H1 (cell line): ENCODE results near the gene ZBTB11. TPM values are rescaled to one million over a fixed set of nuclear protein-coding genes. Genes with fewer than 3 reads are reported as not detected.

Source experiments
- CTCF ChIA-PET: fragments of 300-600 bp; sonication (Branson Sonifier 250); formaldehyde crosslinking; loops from one replicate; lab custom pipeline; 2021; ENCODE audit not compliant: partially characterized antibody; lab: Charles Lee
- POLR2A ChIA-PET: fragments of 300-600 bp; sonication (Branson Sonifier 250); formaldehyde crosslinking; loops from one replicate; lab custom pipeline; 2021; ENCODE audit warnings: inconsistent platforms; ENCODE audit not compliant: partially characterized antibody; lab: Charles Lee
- DNase-seq, 2 experiments: peaks; one replicate each; pipeline versions ENCODE4 v3.0.0 to v3.0.0-alpha.2; 2010 to 2022; ENCODE audit warnings: low spot score in 2 of 2, low read depth in 1 of 2, mixed read lengths in 1 of 2
- FAIRE-seq: peaks from 2 replicates; lab custom pipeline; 2011; peaks lifted over from hg19 to GRCh38; lab: Jason Lieb, UNC
- H2AFZ ChIP-seq: 2 replicates; pipeline ENCODE4 v1.8.1; 2012; ENCODE audit warnings: low read length, inconsistent platforms
- H2AK5ac ChIP-seq: 2 replicates; pipeline ENCODE4 v1.6.1; 2013; ENCODE audit warnings: low read depth, low read length
- H2BK120ac ChIP-seq: replicated peaks from 2 replicates; pipeline ENCODE3; 2013; ENCODE audit warnings: low read depth, low read length, inconsistent platforms
- H2BK12ac ChIP-seq: 2 replicates; pipeline ENCODE4 v1.6.1; 2013; ENCODE audit warnings: low read depth, low read length
- H2BK15ac ChIP-seq: 2 replicates; pipeline ENCODE4 v1.6.1; 2013; ENCODE audit warnings: low read length
- H2BK20ac ChIP-seq: 2 replicates; pipeline ENCODE4 v1.6.1; 2013; ENCODE audit warnings: low read length
- H2BK5ac ChIP-seq: 2 replicates; pipeline ENCODE4 v1.6.1; 2013; ENCODE audit warnings: low read depth, low read length
- H3K14ac ChIP-seq: 2 replicates; pipeline ENCODE4 v1.6.1; 2013; ENCODE audit warnings: inconsistent platforms; ENCODE audit not compliant: insufficient read length
- H3K18ac ChIP-seq: 2 replicates; pipeline ENCODE4 v1.6.1; 2013; ENCODE audit warnings: low read length; ENCODE audit errors: extremely low read depth
- H3K23ac ChIP-seq: 2 replicates; pipeline ENCODE4 v1.6.1; 2013; ENCODE audit warnings: inconsistent platforms; ENCODE audit not compliant: insufficient read length
- H3K23me2 ChIP-seq: 2 replicates; pipeline ENCODE4 v1.6.1; 2013; ENCODE audit warnings: low read depth, low read length
- H3K27ac ChIP-seq: 2 replicates; pipeline ENCODE4 v1.6.1; 2011; ENCODE audit warnings: low read depth, low read length, inconsistent platforms
- H3K27me3 ChIP-seq, 4 experiments: replicated peaks in 1 of 4; 1 replicate in 1 of 4; 2 replicates in 3 of 4; pipeline versions ENCODE4 v1.6.1 to v1.8.1; 2011 to 2013; ENCODE audit warnings: low read length in 3 of 4, mild to moderate bottlenecking in 3 of 4, inconsistent platforms in 2 of 4, mixed read lengths in 2 of 4, moderate library complexity in 1 of 4; ENCODE audit not compliant: control insufficient read depth in 3 of 4, insufficient read depth in 3 of 4; ENCODE audit errors: extremely low read depth in 1 of 4
- H3K36me3 ChIP-seq, 4 experiments: 2 replicates each; pipeline versions ENCODE4 v1.6.1 to v1.8.1; 2011 to 2013; ENCODE audit warnings: mild to moderate bottlenecking in 4 of 4, low read length in 3 of 4, moderate library complexity in 2 of 4, control low read depth in 1 of 4, inconsistent platforms in 1 of 4; ENCODE audit not compliant: insufficient read depth in 4 of 4, control insufficient read depth in 2 of 4
- H3K4ac ChIP-seq: replicated peaks from 2 replicates; pipeline ENCODE3; 2013; ENCODE audit warnings: low read length, low read depth, mixed read lengths, inconsistent platforms; ENCODE audit not compliant: insufficient read length
- H3K4me1 ChIP-seq, 4 experiments: replicated peaks in 1 of 4; 1 replicate in 1 of 4; 2 replicates in 3 of 4; pipeline versions ENCODE4 v1.6.1 to v1.8.1; 2011 to 2013; ENCODE audit warnings: low read length in 3 of 4, inconsistent platforms in 2 of 4, mixed read lengths in 1 of 4; ENCODE audit not compliant: insufficient read depth in 4 of 4, control insufficient read depth in 3 of 4
- H3K4me2 ChIP-seq, 2 experiments: 2 replicates each; pipeline versions ENCODE4 v1.6.1 to v1.8.1; 2011 to 2013; ENCODE audit warnings: low read depth in 2 of 2, low read length in 2 of 2, control low read depth in 1 of 2, inconsistent platforms in 1 of 2, mild to moderate bottlenecking in 1 of 2; ENCODE audit not compliant: insufficient read depth in 1 of 2
- H3K4me3 ChIP-seq, 4 experiments: fragments of 200-600, 300-600 bp in 1 of 4; sonication (generic), shearing (Covaris generic), sonication (Bioruptor Twin) in 1 of 4; 2 replicates each; pipeline versions ENCODE4 v1.5.1 to v1.8.1; 2011 to 2016; ENCODE audit warnings: low read length in 4 of 4, low read depth in 3 of 4, control low read depth in 2 of 4, inconsistent platforms in 2 of 4, mild to moderate bottlenecking in 2 of 4, mixed read lengths in 1 of 4, moderate library complexity in 1 of 4; ENCODE audit not compliant: insufficient read depth in 2 of 4; ENCODE audit errors: extremely low read depth in 1 of 4
- H3K56ac ChIP-seq: replicated peaks from 2 replicates; pipeline ENCODE3; 2013; ENCODE audit warnings: low read depth, mild to moderate bottlenecking, mixed read lengths, low read length, inconsistent platforms; ENCODE audit not compliant: insufficient read length
- H3K79me1 ChIP-seq: 2 replicates; pipeline ENCODE4 v1.6.1; 2013; ENCODE audit warnings: low read depth, low read length, control low read depth
- H3K79me2 ChIP-seq, 2 experiments: 2 replicates each; pipeline versions ENCODE4 v1.6.1 to v1.8.1; 2012 to 2013; ENCODE audit warnings: low read length in 2 of 2, mild to moderate bottlenecking in 2 of 2, inconsistent platforms in 1 of 2; ENCODE audit not compliant: insufficient read depth in 2 of 2, control insufficient read depth in 1 of 2
- H3K9ac ChIP-seq, 4 experiments: replicated peaks in 1 of 4; 1 replicate in 1 of 4; 2 replicates in 3 of 4; pipeline versions ENCODE4 v1.6.1 to v1.8.1; 2011 to 2013; ENCODE audit warnings: low read depth in 3 of 4, low read length in 3 of 4, control low read depth in 2 of 4, mild to moderate bottlenecking in 2 of 4, moderate library complexity in 2 of 4, inconsistent platforms in 1 of 4; ENCODE audit errors: extremely low read depth in 1 of 4
- H3K9me3 ChIP-seq, 2 experiments: 2 replicates each; pipeline versions ENCODE4 v1.6.1 to v1.8.1; 2012 to 2013; ENCODE audit warnings: mild to moderate bottlenecking in 2 of 2, moderate library complexity in 2 of 2, control low read depth in 1 of 2, inconsistent platforms in 1 of 2, low read depth in 1 of 2, low read length in 1 of 2, mixed read lengths in 1 of 2; ENCODE audit not compliant: insufficient read depth in 2 of 2
- H4K20me1 ChIP-seq, 2 experiments: replicated peaks in 1 of 2; 2 replicates each; pipeline versions ENCODE3 to v1.8.1; 2011 to 2013; ENCODE audit warnings: inconsistent platforms in 2 of 2, low read length in 2 of 2, mild to moderate bottlenecking in 1 of 2; ENCODE audit not compliant: insufficient read depth in 2 of 2, control insufficient read depth in 1 of 2
- H4K5ac ChIP-seq: 2 replicates; pipeline ENCODE4 v1.6.1; 2013; ENCODE audit warnings: low read length, low read depth, mixed read lengths, inconsistent platforms; ENCODE audit not compliant: insufficient read length
- H4K8ac ChIP-seq: 2 replicates; pipeline ENCODE4 v1.8.0; 2013; ENCODE audit warnings: mild to moderate bottlenecking, moderate library complexity, low read length, inconsistent platforms; ENCODE audit not compliant: insufficient read depth; ENCODE audit errors: extremely low read depth
- H4K91ac ChIP-seq: replicated peaks from 2 replicates; pipeline ENCODE3; 2013; ENCODE audit warnings: low read length, mixed read lengths, inconsistent platforms; ENCODE audit not compliant: insufficient read length
- ATF3 ChIP-seq: IDR thresholded peaks from 2 replicates; pipeline ENCODE4 v1.6.1; 2011; ENCODE audit warnings: low read depth, mild to moderate bottlenecking, low read length; ENCODE audit not compliant: insufficient read depth
- BACH1 ChIP-seq: IDR thresholded peaks from 2 replicates; pipeline ENCODE4 v1.6.1; 2012; ENCODE audit warnings: low read length, improper control_type of control experiment
- CEBPB ChIP-seq: IDR thresholded peaks from 2 replicates; pipeline ENCODE4 v1.6.1; 2012; ENCODE audit warnings: low read depth, low read length
- CHD2 ChIP-seq: IDR thresholded peaks from 2 replicates; pipeline ENCODE4 v1.6.1; 2012; ENCODE audit warnings: low read length, improper control_type of control experiment
- CREB1 ChIP-seq: IDR thresholded peaks from 2 replicates; pipeline ENCODE4 v1.6.1; 2012; ENCODE audit warnings: inconsistent platforms
- KDM1A ChIP-seq: fragments of 200-600, 300-600 bp; sonication (generic); IDR thresholded peaks from 2 replicates; pipeline ENCODE4 v1.7.1; 2016; ENCODE audit warnings: mild to moderate bottlenecking, low read length, borderline replicate concordance
- POLR2AphosphoS5 ChIP-seq: IDR thresholded peaks from 2 replicates; pipeline ENCODE4 v1.6.1; 2011; ENCODE audit warnings: low read depth, low read length
- RAD21 ChIP-seq, 2 experiments: IDR thresholded peaks in 1 of 2; conservative IDR thresholded peaks in 1 of 2; 2 replicates each; pipeline ENCODE4 v1.6.1; 2011; ENCODE audit warnings: low read depth in 2 of 2, low read length in 2 of 2, improper control_type of control experiment in 1 of 2, inconsistent platforms in 1 of 2, mild to moderate bottlenecking in 1 of 2, moderate library complexity in 1 of 2
- RFX5 ChIP-seq: IDR thresholded peaks from 2 replicates; pipeline ENCODE4 v1.6.1; 2011; ENCODE audit warnings: low read depth, low read length, improper control_type of control experiment, borderline replicate concordance
- RXRA ChIP-seq: IDR thresholded peaks from 2 replicates; pipeline ENCODE4 v1.6.1; 2011; ENCODE audit warnings: low read depth, mild to moderate bottlenecking, low read length, moderate library complexity; ENCODE audit not compliant: insufficient read depth
- WGBS, 2 experiments: shearing (Covaris generic) in 1 of 2; methylation state at CpG; one replicate each; pipeline versions ENCODE4 v1.1.6 to v1.1.7; 2013 to 2015; ENCODE audit warnings: low lambda C conversion rate in 2 of 2, mixed read lengths in 2 of 2, inconsistent platforms in 1 of 2, low coverage in 1 of 2, missing lambda C conversion rate in 1 of 2; ENCODE audit not compliant: insufficient replicate concordance in 2 of 2, insufficient coverage in 1 of 2, insufficient read length in 1 of 2; ENCODE audit errors: extremely low coverage in 1 of 2, missing lambda C conversion rate in 1 of 2; 5-methylcytosine and 5-hydroxymethylcytosine counted together
- polyA plus RNA-seq, 7 experiments: library from polyadenylated mRNA; depleted of rRNA in 3 of 7; stranded (reverse) in 5 of 7; unstranded in 2 of 7; fragments of >200 nt in 5 of 7; fragments of 200-250 nt in 2 of 7; gene quantifications; 1 replicate in 5 of 7; 2 replicates in 1 of 7; 4 replicates in 1 of 7; pipeline versions ENCODE4 v1.2.1 to v1.2.3, GENCODE V29; 2011 to 2013; ENCODE audit warnings: missing spikeins in 2 of 7, mixed read lengths in 2 of 7
- total RNA-seq: library from RNA; stranded (reverse); fragmentation: NEBNext Ultra II Directional; extraction: Animal tissue kit (Norgen Biotek cat#: 25700); gene quantifications from 2 replicates; pipeline ENCODE4 v1.2.1, GENCODE V29; 2021
- TF ChIP-seq, protein P1 (sequence below): IDR thresholded peaks from 2 replicates; pipeline ENCODE4 v1.6.1; 2011; ENCODE audit warnings: low read length, improper control_type of control experiment

ZBTB11 gene
- total and polyA plus RNA-seq, 2 of the 8 experiments (the other 6 are each of a cell fraction or from before 2014, with no cell fraction given) = 3.0 to 14.0 TPM

DNA sequence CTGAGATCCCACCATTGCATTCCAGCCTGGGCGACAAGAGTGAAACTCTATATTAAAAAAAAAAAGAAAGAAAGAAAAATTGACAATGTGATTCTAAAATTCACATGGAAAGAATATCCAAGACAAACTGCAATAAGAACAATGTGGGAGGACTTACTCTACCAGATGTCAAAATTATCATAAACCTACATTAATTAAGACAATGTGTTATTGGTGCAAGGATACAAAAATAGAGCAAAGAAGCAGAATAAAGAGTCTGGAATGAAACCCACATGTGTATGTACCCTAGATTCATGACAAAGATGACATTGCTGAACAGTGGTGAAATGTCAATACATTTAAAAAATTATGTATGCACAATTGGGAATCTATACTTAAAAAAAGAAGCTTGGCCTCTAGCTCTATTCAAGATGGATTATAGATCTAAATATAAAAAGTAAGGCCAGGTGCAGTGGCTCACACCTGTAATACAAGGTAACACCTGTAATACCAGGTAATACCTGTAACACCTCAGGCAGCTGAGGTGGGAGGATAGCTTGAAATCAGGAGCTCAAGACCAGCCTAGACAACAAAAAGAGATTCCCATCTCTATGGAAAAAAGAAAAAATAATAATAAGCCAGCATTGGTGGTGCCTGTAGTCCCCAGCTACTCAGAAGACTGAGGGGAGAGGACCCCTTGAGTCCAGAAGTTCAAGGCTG is 45.7 kb downstream of the ZBTB11 start:
- Histone ChIP-seq H4K20me1 (no peaks in the 10 kb centered on the region), H4K8ac (no peak overlapping the region), H3K23ac (no peak overlapping the region), H2BK20ac (no peak overlapping the region), H4K5ac (no peak overlapping the region), H2BK120ac (no peak overlapping the region), H3K9me3 (no peaks in the 10 kb centered on the region), H3K27ac (no peak overlapping the region), H3K56ac (no peak overlapping the region), H3K36me3 (no peaks in the 10 kb centered on the region), H3K79me2 (no peaks in the 10 kb centered on the region), H3K9ac (no peak overlapping the region), H2AFZ (no peak overlapping the region), H2BK15ac (no peak overlapping the region), H3K4me2 (no peak overlapping the region), H3K4ac (no peak overlapping the region), H3K18ac (no peak overlapping the region), H2AK5ac (no peak overlapping the region), H3K23me2 (no peaks in the 10 kb centered on the region), H3K14ac (no peak overlapping the region), H3K4me1 (peaks cover 0 to 2% (median 0%) of the 10 kb centered on the region in 4 experiments; a peak in 1 of 7 replicates), H2BK5ac (no peak overlapping the region), H3K27me3 (no peaks in the 10 kb centered on the region), H3K79me1 (no peaks in the 10 kb centered on the region), H4K91ac (no peak overlapping the region), H3K4me3 (no peak overlapping the region), H2BK12ac (no peak overlapping the region)
- DNase-seq (no peak), FAIRE-seq (no peak)
- ChIA-PET POLR2A (interaction anchor here (1.1 kb wide), 1 partner anchor 57 kb away, joined by 3 read pairs; the partner anchor contains the start of gene PCNP), CTCF (interaction anchor here (0.6 to 1.2 kb wide), 5 partner anchors 8 to 95 kb away, joined by 3 to 4 read pairs (median 3); no protein-coding TSS in a partner anchor)
- WGBS, 2 experiments = 100% methylated on average over 1 of the region's 1 CpG; no CpG with 5 or more reads in 1 of the 2 experiments
- TF ChIP-seq CREB1 (no peak), CEBPB (no peak), RFX5 (no peak), ATF3 (no peak), BACH1 (no peak), RAD21 (IDR thresholded peaks at IDR 0.05 in 1 of 2, conservative IDR thresholded peaks at IDR 0.05 in 1 of 2; ENCODE audit: low read depth in 2 of 2, low read length in 2 of 2) (no peak), POLR2AphosphoS5 (no peak), CHD2 (no peak), RXRA (no peak), KDM1A (no peak)
- TF ChIP-seq, protein P1, sequence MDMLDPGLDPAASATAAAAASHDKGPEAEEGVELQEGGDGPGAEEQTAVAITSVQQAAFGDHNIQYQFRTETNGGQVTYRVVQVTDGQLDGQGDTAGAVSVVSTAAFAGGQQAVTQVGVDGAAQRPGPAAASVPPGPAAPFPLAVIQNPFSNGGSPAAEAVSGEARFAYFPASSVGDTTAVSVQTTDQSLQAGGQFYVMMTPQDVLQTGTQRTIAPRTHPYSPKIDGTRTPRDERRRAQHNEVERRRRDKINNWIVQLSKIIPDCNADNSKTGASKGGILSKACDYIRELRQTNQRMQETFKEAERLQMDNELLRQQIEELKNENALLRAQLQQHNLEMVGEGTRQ = no peak
